Activated T-cell treated with anti-CD3 and anti-CD28 coated beads, Interleukin-2, amount 50 U/mL, for 24 hours (primary cell): ENCODE measurements around the gene SHROOM2.

Experiments
- DNase-seq: peaks from one replicate; pipeline ENCODE4 v3.0.0-alpha.2; 2020
- H3K27ac Mint-ChIP-seq: 2 replicates; pipeline ENCODE4 v1.8.0; 2020; ENCODE audit warnings: mild to moderate bottlenecking, mixed read lengths
- H3K27me3 Mint-ChIP-seq: 2 replicates; pipeline ENCODE4 v1.8.0; 2020; ENCODE audit warnings: mixed read lengths
- H3K36me3 Mint-ChIP-seq: 2 replicates; pipeline ENCODE4 v1.8.0; 2020; ENCODE audit warnings: low read depth, mixed read lengths
- H3K4me1 Mint-ChIP-seq: 2 replicates; pipeline ENCODE4 v1.8.0; 2020; ENCODE audit warnings: low read depth, mixed read lengths
- H3K4me3 Mint-ChIP-seq: 2 replicates; pipeline ENCODE4 v1.8.0; 2020; ENCODE audit warnings: mild to moderate bottlenecking, moderate library complexity, mixed read lengths
- H3K9me3 Mint-ChIP-seq: 2 replicates; pipeline ENCODE4 v1.8.0; 2020; ENCODE audit warnings: mixed read lengths

SHROOM2 gene

DNA sequence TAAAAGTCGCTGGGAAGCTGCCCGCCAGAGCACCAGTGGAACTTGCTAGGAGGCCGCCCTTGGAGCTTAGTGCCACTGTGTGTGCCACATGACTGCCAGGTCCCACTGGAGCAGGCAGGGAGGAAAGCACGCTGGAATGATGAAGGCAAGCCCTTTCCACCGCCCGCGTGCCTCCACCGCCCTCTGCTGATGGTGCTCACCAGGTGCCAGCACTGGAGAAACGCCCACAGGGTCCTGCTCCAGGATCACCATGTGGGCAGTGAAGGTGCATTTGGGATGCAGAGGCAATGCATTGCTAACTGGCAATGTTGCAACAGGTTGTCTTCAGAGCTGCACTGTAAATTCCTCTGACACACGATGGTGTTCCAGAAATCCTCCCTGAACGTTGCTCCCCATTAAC lies 76.3 kb downstream of the SHROOM2 start:
- Mint-ChIP-seq H3K9me3 (no peaks in the 10 kb centered on the region), H3K27me3 (peaks cover 42% of the 10 kb centered on the region), H3K36me3 (no peaks in the 10 kb centered on the region), H3K27ac (no peak overlapping the region), H3K4me3 (no peak overlapping the region), H3K4me1 (no peaks in the 10 kb centered on the region)
- DNase-seq, result no peak

DNA sequence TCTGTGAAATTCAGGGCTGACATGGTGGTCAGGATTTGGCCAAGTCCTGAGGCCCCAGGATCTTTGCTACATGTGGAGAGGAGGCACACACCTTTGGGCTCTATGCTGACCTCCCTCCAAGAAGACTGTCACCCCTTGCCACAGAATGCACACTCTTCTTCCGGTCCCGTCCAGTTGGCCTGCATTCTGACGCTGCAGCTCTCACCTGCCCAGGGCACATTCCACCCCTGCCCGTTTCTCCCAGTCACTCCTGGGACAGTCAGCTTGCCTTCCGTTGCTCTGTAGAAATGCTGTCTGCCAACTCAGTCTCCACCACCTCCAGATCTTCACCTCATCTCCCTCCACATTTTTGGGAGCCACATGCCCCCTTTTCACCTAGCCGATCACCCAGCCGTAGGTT lies 76.7 kb downstream of the SHROOM2 start:
- no peak overlapping the region for H3K4me3 Mint-ChIP-seq
- no peaks in the 10 kb centered on the region for H3K36me3 Mint-ChIP-seq
- DNase-seq, result no peak
- no peak overlapping the region for H3K27ac Mint-ChIP-seq
- peaks cover 43% of the 10 kb centered on the region for H3K27me3 Mint-ChIP-seq
- H3K9me3 Mint-ChIP-seq, result no peaks in the 10 kb centered on the region
- H3K4me1 Mint-ChIP-seq, result no peaks in the 10 kb centered on the region

DNA sequence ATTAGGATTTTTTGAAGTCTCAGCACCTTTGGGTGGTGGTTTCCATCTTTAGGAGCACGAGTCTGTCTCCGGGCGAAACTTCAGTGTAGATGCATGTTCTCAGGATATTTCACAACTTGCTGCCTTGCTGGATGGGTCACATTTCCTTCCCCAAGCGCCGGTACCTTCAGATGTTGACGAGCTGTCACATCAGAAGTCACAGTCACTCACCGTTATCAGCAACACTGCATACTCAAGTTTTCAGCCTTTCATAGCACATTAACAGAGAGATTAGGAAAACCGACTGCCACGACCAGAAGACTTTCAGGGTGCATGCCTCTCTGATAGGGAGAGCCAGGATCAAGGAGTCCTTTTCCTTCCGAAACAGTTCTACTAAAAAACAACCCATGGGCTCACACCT lies 77.8 kb downstream of the SHROOM2 start:
- H3K27ac Mint-ChIP-seq, result no peak overlapping the region
- H3K4me1 Mint-ChIP-seq, result no peaks in the 10 kb centered on the region
- peaks cover 43% of the 10 kb centered on the region for H3K27me3 Mint-ChIP-seq
- H3K9me3 Mint-ChIP-seq, result no peaks in the 10 kb centered on the region
- H3K36me3 Mint-ChIP-seq, result no peaks in the 10 kb centered on the region
- H3K4me3 Mint-ChIP-seq, result no peak overlapping the region
- DNase-seq, result no peak

DNA sequence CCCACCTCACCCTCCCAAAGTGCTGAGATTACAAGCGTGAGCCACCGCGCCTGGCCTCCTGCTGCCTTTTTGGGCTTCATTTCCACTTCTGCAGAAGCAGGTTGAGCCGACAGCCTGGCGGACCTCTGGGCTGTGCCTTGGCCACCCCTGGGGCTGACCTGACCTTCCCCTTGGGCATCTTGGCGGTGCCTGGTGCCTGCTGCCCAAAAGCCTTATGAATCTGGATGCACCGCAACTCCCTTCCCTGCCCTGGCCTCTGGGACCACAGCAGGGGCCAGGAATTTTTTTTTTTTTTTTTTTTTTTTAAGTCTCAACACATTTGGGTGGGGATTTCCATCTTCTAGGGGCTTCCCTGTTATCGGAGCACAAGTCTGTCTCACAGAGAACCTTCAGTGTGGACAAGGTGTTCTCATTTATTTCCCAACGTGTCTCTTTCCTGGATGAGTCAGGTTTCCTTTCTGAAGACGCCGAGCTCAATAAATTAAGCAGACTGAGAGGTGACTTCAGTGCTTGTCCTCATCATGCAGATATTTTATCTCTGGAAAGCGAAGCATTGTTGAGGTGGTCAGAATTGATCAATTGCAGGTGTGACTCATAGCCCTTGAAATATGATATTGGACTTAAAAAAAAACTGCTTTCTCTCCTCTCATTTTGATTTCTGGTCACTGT lies 79.7 kb downstream of the SHROOM2 start:
- no peaks in the 10 kb centered on the region for H3K9me3 Mint-ChIP-seq
- H3K4me3 Mint-ChIP-seq, result no peak overlapping the region
- H3K27ac Mint-ChIP-seq, result no peak overlapping the region
- H3K36me3 Mint-ChIP-seq, result no peaks in the 10 kb centered on the region
- peaks cover 39% of the 10 kb centered on the region for H3K27me3 Mint-ChIP-seq
- DNase-seq, result no peak
- H3K4me1 Mint-ChIP-seq, result no peaks in the 10 kb centered on the region

DNA sequence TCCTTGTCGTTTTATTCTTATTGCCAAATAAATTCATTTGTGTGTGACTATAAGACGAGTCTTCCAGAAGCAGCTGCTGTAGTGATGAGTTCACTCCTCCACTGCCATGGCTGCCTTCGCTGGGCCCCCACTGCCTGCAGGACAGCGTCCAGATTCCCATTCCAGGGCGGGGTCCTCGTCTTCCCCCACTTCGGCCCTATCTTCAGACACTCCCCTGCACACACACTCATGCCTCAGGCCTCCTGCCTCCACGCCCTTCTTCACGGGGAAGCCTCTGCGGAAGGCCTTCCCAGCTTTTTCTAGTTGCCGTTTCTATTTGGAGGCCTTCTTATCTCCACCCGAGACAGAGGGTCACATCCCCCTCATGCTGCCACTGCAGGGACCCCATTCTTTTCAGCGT lies 80.4 kb downstream of the SHROOM2 start:
- DNase-seq, result no peak
- no peaks in the 10 kb centered on the region for H3K4me1 Mint-ChIP-seq
- no peak overlapping the region for H3K27ac Mint-ChIP-seq
- H3K36me3 Mint-ChIP-seq, result no peaks in the 10 kb centered on the region
- H3K4me3 Mint-ChIP-seq, result no peak overlapping the region
- H3K27me3 Mint-ChIP-seq, result peaks cover 41% of the 10 kb centered on the region
- H3K9me3 Mint-ChIP-seq, result no peaks in the 10 kb centered on the region

DNA sequence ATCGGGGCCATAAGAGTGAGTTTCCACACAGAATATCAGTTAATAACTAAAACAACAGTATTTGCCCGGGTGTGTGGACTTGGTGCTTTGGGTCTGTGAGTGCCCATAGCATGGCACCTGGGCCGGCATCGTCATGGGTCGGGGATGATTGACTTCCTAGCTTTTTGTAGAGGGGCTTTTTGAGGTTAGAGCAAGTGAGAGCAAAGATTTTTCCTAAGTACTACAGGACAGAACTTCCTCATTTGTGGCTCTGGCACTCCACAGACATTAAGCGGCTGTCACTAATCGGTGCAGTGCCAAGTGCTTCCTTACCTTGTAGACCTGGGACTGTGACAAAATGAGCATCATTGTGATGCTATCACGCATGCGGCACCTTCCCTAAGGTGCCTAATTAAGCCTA lies 81.0 kb downstream of the SHROOM2 start:
- H3K27ac Mint-ChIP-seq, result no peak overlapping the region

DNA sequence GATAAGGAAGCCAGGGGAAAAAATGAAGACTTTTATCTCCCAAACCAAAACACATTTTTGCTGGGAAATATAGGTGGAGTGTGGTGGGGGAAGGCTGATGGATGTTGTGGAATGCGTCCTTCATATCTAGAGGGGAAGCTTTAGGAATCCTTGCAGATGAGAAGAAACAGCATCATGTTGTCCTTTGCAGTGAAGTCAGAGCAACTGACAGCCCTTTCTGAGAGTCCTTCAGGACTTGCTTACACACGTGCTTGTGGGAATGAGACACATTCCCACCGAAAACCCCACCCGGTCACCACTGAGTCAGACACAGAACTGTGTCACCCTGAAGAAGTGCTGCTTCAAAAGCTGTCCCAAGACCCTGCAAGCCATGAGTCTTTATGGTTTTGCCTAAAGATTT lies 81.5 kb downstream of the SHROOM2 start:
- DNase-seq, result no peak
- H3K9me3 Mint-ChIP-seq, result no peaks in the 10 kb centered on the region
- H3K27me3 Mint-ChIP-seq, result peaks cover 41% of the 10 kb centered on the region
- H3K36me3 Mint-ChIP-seq, result no peaks in the 10 kb centered on the region
- H3K4me3 Mint-ChIP-seq, result no peak overlapping the region
- no peak overlapping the region for H3K27ac Mint-ChIP-seq
- H3K4me1 Mint-ChIP-seq, result no peaks in the 10 kb centered on the region

More for the DNA sequence above, 81.0 kb downstream of the SHROOM2 start:
- H3K36me3 Mint-ChIP-seq, result no peaks in the 10 kb centered on the region
- no peak for DNase-seq
- no peaks in the 10 kb centered on the region for H3K9me3 Mint-ChIP-seq
- no peak overlapping the region for H3K4me3 Mint-ChIP-seq
- peaks cover 39% of the 10 kb centered on the region for H3K27me3 Mint-ChIP-seq
- H3K4me1 Mint-ChIP-seq, result no peaks in the 10 kb centered on the region

DNA sequence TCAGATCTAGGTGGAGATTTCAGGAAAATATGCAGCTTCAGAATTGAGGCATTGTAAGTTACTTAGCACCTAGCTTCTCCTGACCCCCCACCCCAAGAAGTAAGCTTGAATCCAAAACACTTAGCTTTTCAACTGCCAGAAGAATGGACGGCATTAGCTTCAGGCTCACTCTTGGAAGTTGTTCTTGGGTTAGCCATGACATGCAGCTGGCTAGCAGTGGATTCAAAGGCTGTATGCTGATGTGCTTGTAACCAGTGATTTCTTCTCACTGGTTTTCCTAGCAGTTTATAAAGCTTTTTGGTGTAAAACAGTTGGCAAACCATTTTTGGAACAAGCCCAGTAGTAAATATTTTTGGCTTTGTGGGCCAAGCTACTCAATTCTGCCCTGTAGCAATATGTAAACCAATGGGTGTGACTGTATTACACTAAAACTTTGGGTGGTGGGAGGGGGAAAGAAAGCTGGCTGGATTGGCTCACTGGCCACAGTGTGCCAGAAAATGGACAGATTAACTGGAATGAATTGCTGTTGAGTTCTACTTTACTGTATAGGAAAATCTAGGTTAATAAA lies 85.6 kb downstream of the SHROOM2 start:
- no peak for DNase-seq
- Mint-ChIP-seq H3K4me3 (no peak overlapping the region), H3K27ac (no peak overlapping the region), H3K4me1 (peaks cover 2% of the 10 kb centered on the region), H3K36me3 (no peaks in the 10 kb centered on the region), H3K9me3 (no peaks in the 10 kb centered on the region), H3K27me3 (peaks cover 48% of the 10 kb centered on the region)

DNA sequence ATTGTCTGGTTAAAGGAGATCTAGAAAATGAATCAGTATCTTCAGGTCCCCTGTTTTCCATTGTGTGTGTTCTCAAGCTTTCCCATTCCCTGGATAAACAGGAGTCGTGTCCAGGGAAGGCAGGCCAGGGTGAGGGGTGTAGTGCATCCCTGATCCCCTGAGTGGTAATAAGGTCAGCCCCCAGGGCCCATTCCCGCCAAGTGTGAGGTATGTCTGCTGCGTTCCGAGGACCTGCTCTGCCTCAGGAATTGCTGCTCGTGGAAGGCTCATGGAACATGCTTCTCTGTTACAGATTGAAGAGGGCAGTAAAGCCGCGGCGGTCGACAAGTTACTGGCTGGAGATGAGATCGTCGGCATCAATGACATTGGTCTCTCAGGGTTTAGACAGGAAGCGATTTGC lies 87.1 kb downstream of the SHROOM2 start:
- Mint-ChIP-seq H3K4me3 (no peak overlapping the region), H3K36me3 (no peaks in the 10 kb centered on the region), H3K9me3 (no peaks in the 10 kb centered on the region)

DNA sequence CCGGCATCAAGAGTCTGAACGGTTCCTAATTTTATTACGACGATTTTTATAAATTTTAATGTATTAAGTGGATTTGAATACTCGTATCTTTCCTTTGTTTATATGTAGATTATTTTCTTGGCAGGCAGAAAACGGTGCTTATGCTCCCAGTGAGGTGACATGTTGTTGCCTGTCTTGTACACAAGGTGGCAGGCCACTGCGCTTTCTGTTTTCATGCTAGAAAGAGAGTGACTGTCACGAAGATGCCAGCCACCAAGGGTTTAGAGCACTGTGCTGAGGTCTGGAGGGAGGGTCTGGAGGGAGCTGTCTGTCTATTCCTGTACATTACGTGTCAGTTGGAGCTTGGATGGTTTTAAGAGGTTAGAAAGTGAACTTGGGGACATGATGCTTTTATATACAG lies 87.7 kb downstream of the SHROOM2 start:
- peak; percentile 58 for DNase-seq
- Mint-ChIP-seq H3K36me3 (no peaks in the 10 kb centered on the region), H3K27me3 (peaks cover 43% of the 10 kb centered on the region), H3K9me3 (no peaks in the 10 kb centered on the region), H3K4me3 (no peak overlapping the region), H3K4me1 (peaks cover 2% of the 10 kb centered on the region), H3K27ac (no peak overlapping the region)

More for the DNA sequence above, 87.1 kb downstream of the SHROOM2 start:
- Mint-ChIP-seq H3K27me3 (peaks cover 43% of the 10 kb centered on the region), H3K4me1 (peaks cover 2% of the 10 kb centered on the region), H3K27ac (no peak overlapping the region)
- DNase-seq, result no peak

DNA sequence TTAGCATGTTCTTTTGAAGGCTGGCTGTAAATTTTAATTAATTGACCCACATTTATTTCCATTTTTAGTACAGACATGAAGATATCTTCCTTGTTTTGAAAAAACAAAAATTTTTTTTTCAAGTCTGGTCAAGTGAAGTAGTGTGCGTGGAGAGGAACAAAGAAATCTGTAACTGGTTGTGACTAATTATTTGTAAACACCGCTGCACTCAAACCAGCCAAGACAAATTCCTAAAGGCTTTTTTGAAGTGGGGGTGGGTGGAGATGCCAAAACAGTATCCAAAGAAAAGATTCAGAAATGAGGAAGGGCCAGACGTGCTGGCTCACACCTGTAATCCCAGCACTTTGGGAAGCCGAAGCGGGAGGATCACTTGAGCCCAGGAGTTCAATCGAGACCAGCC lies 88.3 kb downstream of the SHROOM2 start:
- H3K4me3 Mint-ChIP-seq, result no peak overlapping the region
- no peak for DNase-seq
- H3K4me1 Mint-ChIP-seq, result peaks cover 2% of the 10 kb centered on the region
- no peaks in the 10 kb centered on the region for H3K36me3 Mint-ChIP-seq
- H3K27ac Mint-ChIP-seq, result no peak overlapping the region
- H3K27me3 Mint-ChIP-seq, result peaks cover 41% of the 10 kb centered on the region
- H3K9me3 Mint-ChIP-seq, result no peaks in the 10 kb centered on the region

DNA sequence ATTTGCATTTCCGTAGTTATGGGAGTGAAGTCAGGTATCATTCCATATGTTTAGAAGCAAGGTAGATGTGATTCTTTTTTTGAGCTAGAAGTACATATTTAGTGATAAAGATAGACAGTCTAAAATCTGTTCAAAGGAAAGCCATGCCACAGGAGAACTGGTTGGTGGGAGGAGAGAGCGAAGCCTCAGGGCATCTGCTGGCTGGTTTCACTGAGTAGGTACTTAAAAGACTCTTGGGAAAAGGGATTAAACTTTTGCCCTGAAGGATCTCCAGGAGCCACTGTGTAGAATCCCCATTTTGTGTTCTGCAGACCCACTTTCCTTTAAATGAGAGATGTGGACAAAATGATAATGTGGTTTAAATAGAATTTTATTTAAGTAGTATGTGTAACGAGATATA lies 89.6 kb downstream of the SHROOM2 start:
- peaks cover 2% of the 10 kb centered on the region for H3K4me1 Mint-ChIP-seq
- H3K9me3 Mint-ChIP-seq, result no peaks in the 10 kb centered on the region
- H3K4me3 Mint-ChIP-seq, result no peak overlapping the region
- no peaks in the 10 kb centered on the region for H3K36me3 Mint-ChIP-seq
- H3K27ac Mint-ChIP-seq, result no peak overlapping the region
- no peak for DNase-seq
- H3K27me3 Mint-ChIP-seq, result peaks cover 47% of the 10 kb centered on the region

DNA sequence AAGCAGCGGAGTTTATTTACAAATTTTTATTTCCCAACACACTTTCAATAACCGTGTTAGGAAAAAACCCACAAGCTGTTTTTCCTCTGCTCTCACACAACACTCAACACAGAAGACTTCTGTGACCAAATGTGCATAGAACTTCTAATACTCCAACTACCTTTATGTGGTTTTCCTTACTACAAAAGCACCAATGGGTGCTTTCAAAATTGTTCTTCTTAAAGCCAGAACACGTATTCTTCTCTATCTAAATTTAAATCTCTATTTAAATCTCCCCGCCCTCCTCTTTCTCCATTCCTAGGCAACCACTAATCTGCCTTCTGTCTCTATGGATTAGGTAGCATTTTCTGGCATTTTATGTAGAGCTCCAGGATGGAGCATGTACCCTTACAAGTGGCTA lies 90.0 kb downstream of the SHROOM2 start:
- Mint-ChIP-seq H3K4me1 (peaks cover 2% of the 10 kb centered on the region), H3K27ac (no peak overlapping the region), H3K9me3 (no peaks in the 10 kb centered on the region), H3K4me3 (no peak overlapping the region), H3K27me3 (peaks cover 48% of the 10 kb centered on the region), H3K36me3 (no peaks in the 10 kb centered on the region)
- no peak for DNase-seq

DNA sequence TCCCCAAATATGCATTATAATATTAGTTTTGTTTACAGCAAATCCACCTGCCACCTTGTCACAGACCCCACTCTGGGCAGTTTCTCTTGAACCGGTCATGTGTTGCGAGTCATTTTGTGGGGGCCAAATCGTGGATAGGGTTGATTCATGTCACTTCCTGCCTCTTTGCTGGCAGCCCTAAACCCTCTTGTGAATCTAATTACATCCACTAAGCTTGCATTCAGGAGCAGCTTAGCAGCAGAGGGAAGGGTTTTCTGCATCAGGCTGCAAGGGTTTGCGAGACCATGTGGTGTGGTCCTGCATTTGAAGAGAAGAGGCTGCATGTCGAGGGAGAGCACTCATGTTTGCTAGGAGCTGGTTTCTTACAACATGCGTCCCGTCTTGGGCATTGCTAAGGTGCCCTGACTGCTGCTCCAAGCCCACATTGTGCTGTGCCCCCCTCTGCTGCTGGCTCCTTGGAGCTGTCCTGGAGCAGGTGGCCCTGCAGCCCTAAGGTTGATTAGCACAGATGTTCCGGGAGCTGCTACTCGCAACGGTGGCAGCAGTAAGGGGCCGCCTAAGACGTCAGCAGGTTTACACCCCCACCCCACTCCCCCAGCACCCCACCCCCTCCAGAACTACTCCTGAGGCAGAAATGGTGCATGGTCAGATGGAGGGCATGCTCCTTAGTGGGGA lies 92.1 kb downstream of the SHROOM2 start:
- Mint-ChIP-seq H3K27me3 (peaks cover 54% of the 10 kb centered on the region), H3K4me1 (peaks cover 2% of the 10 kb centered on the region), H3K27ac (no peak overlapping the region), H3K4me3 (no peak overlapping the region), H3K9me3 (no peaks in the 10 kb centered on the region), H3K36me3 (no peaks in the 10 kb centered on the region)
- DNase-seq, result no peak

DNA sequence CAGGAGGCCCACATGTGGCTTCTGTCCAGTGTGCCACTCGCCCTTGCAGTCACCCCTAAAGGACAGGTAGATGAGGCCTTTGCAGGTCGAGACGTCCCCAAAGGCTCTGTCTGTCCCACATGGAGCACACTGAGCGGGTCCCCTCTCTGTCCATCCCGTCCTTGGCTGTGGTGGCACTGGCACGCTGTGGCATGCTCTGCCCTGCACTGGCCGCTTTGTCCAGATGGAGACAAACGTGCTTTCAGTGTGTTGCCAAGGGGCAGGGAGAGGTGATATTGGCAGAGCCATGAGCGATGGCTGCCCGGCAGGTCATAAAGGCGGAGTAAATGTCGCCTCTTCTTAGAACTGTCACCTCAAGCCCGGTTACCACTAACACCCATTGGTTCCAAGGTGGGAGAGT lies 94.0 kb downstream of the SHROOM2 start:
- Mint-ChIP-seq H3K27ac (no peak overlapping the region), H3K9me3 (no peaks in the 10 kb centered on the region), H3K27me3 (peaks cover 50% of the 10 kb centered on the region), H3K4me1 (peaks cover 2% of the 10 kb centered on the region), H3K4me3 (no peak overlapping the region), H3K36me3 (no peaks in the 10 kb centered on the region)
- no peak for DNase-seq
